Measurements from ENCODE around the gene PEPD. TPM values are rescaled to one million over a fixed set of nuclear protein-coding genes. Genes with fewer than 3 reads are reported as not detected.
A peak's percentile ranks its signal among the peaks of the same experiment; 100 is the strongest.

Gene PEPD
- total RNA-seq, 8 experiments from 2014 or later, result 15.1 to 113 (median 40.7) TPM

DNA sequence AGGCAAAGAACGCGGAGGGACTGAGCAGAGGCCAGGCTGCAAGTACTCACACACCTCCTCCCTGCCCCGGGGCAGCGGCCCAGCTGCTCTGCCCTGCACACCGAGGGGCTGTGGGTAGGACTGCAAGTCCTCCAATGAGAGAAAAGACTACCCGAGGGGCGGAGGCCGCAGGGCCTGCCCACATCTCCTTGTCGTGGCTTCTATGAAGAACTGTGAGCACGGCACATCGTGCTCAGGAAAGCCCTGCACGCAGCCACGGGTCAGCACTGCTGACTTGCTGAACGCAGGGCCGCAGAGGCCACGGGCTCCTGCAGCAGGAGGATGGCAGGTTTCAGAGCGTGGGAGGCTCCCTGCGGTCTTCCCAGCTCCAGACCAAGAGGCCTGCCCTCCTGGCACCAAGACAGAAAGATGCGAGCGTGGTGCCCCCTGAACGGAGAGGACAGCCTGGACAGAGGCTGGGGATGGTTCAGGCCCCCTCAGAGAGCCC, 110.6 kb downstream of the PEPD start:
- 8 to 92% (median 66%) methylated on average over 1 to 5 of the region's 21 CpGs; no CpG with 5 or more reads in 4 of the 10 experiments for WGBS, 10 experiments
- H3K27ac ChIP-seq, result no peak overlapping the region
- in situ Hi-C loops (cut with MboI; ENCODE audit: low pct_unique_long_range_greater_than_20kb in 2 of 9, low sequenced_read_pairs in 9 of 9, unreplicated experiment in 9 of 9), result loop anchor here in 4 of 9 experiments (10.0 to 25.0 kb wide), 2 partner anchors 174 to 176 kb away; partner anchors contain the start of gene SLC7A10 (in 3 of the 4)
- H3K4me1 ChIP-seq (replicated peaks in 1 of 2), result peaks cover 4 to 22% of the 10 kb centered on the region in 2 donors
- ATAC-seq (replicated peaks in 6 of 8), result peak in 3 of 8 experiments; percentile 3 to 84 (median 11)
- no peak overlapping the region for H3K4me3 ChIP-seq

DNA sequence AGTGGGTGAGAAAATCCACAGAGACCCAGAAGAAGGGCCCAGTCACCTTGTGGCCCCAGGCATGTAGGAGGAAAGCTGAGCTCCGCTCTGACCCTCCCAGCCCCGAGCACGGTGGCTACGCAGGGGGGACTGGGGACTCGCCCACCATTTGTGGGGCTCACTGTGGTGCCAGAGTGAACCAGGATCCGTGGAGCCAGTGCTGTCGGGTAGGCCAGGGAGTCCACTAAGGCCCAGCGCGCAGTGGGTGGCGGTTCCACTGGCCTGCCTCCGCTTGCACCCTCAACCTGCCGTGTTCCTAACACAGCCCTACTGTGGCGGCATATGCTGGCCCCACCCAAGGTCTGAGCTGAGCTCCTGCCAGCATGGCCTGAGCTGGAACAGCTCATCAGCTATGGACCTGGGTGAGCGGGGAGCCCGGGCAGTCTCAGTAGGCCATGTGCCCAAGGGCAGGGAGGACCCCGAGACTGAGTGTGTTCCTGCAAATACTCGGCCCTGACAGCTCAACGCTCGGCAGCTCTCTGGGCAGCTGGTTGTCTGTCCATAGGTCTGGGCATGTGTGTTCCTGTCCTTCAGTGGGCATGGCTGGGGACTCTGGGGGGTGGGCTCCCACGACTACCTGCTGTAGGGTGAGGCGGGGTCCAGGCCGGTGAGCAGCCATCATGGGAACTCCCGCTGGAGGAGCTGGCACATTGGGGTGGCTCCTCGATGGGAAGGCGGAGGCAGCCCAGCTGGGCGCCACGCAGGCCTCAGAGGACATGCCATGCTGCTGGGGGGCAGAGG, 111.5 kb downstream of the PEPD start:
- in situ Hi-C loops (cut with MboI; ENCODE audit: low pct_unique_long_range_greater_than_20kb in 2 of 9, low sequenced_read_pairs in 9 of 9, unreplicated experiment in 9 of 9), result loop anchor here in 8 of 9 experiments (10.0 to 25.0 kb wide), 3 partner anchors 165 to 175 kb away; partner anchors contain the start of gene SLC7A10 (in 3 of the 8)
- ATAC-seq (replicated peaks in 6 of 8), result peak in 3 of 8 experiments; percentile 5 to 12 (median 5)
- 20 to 100% (median 96%) methylated on average over 1 to 7 of the region's 27 CpGs; no CpG with 5 or more reads in 6 of the 10 experiments for WGBS, 10 experiments

DNA sequence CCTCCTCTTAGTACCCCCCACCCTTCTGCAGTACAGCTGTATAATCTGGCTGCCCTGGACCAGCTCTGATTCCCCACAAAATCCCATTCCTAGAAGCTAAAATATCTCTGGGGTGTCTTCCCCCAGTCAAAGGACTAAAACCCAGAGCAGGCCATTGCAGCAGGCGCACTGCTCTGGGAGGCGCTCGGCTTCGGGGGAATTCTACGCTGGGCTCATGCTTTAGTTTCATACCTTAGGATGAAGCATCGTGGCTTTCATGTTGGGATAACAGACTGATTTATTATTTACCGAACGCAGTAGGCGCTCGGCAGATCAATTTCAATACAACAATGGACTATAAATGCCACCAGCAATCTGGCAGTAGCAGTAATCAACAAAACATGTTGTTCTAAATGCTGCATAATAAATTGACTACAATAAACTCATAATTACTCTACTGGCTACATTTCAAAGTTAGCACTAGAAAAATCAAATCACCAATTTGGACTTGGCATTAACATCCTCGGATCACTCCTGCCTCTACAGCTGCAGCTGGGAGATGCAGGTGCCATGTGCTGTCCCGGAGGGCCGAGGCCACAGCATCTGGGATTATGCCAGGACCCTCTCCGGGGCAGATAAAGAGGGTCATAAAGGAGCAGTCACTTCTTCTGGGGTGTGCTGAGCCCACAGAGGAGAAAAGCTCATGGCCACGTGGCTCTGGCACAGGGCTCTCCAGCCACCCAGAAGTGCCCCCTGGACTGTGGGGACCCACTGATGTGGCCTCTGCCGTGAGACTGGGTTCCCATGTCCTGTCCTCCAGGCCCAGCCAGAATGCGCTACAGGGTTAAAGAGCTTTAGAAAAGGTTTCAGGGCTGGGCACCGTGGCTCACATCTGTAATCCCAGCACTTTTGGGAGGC, 112.8 kb downstream of the PEPD start:
- in situ Hi-C loops (cut with MboI; ENCODE audit: low pct_unique_long_range_greater_than_20kb in 2 of 9, low sequenced_read_pairs in 9 of 9, unreplicated experiment in 9 of 9), result loop anchor here in 7 of 9 experiments (10.0 to 25.0 kb wide), 3 partner anchors 164 to 174 kb away; partner anchors contain the start of gene SLC7A10 (in 3 of the 7)
- WGBS, 10 experiments, result 62 to 100% (median 89%) methylated on average over 1 to 10 of the region's 18 CpGs; no CpG with 5 or more reads in 1 of the 10 experiments
- peaks cover 3 to 15% of the 10 kb centered on the region in 2 donors for H3K4me1 ChIP-seq (replicated peaks in 1 of 2)
- ATAC-seq (replicated peaks in 6 of 8), result no peak
- no peak overlapping the region for H3K27ac ChIP-seq
- no peak overlapping the region for H3K4me3 ChIP-seq

More for the DNA sequence above, 111.5 kb downstream of the PEPD start:
- Histone ChIP-seq H3K4me1 (replicated peaks in 1 of 2) (peaks cover 3 to 19% of the 10 kb centered on the region in 2 donors), H3K27ac (no peak overlapping the region), H3K4me3 (no peak overlapping the region)

DNA sequence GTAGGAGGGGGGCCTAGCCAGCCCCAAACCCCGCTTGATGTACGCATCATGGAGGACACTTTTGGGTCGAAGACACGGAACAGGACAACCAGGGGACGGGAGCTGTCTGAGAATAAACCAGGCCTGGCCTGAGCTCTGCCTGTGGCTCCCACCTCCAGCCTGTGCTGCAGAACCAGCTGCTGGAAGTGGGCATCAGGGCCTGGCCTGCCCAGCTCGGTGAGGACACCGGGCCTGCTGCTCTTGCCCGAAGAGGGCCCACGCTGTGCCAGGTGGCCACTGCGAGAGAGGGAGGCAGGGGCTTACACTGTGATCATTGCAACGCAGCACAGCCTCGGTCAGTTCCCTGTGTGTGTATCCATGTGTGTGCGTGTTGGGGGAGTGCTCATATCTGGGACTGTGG, 113.5 kb downstream of the PEPD start:
- Histone ChIP-seq H3K4me3 (no peak overlapping the region), H3K27ac (no peak overlapping the region), H3K4me1 (replicated peaks in 1 of 2) (peaks cover 3 to 13% of the 10 kb centered on the region in 2 donors)
- 76 to 100% (median 81%) methylated on average over 2 to 8 of the region's 13 CpGs; no CpG with 5 or more reads in 6 of the 10 experiments for WGBS, 10 experiments
- no peak for ATAC-seq (replicated peaks in 6 of 8)
- in situ Hi-C loops (cut with MboI; ENCODE audit: low pct_unique_long_range_greater_than_20kb in 2 of 9, low sequenced_read_pairs in 9 of 9, unreplicated experiment in 9 of 9), result loop anchor here in 7 of 9 experiments (10.0 to 25.0 kb wide), 3 partner anchors 163 to 173 kb away; partner anchors contain the start of gene SLC7A10 (in 3 of the 7)

DNA sequence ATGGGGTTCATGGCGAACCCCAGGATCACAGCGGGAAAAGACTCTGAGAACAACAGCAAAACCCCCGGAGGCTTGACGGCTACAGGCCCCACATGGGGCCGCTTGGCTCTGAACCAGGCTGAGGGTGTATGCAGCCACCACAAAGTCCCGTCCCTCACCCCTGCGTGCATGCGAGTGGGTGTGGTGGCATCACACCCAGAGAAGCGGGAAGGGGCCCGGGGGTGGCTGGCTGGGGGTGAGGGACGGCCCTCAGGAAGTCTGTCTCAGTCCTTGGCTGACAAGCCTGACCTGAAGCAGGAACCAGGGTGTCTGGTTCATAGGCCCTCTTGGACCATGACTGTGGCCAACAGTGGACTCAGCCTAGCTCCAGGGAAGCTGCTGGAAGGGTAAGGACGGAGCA, 113.9 kb downstream of the PEPD start:
- Histone ChIP-seq H3K4me1 (replicated peaks in 1 of 2) (peaks cover 3 to 9% of the 10 kb centered on the region in 2 donors), H3K27ac (no peak overlapping the region), H3K4me3 (no peak overlapping the region)
- ATAC-seq (replicated peaks in 6 of 8), result peak in 3 of 8 experiments; percentile 29 to 73 (median 60)
- in situ Hi-C loops (cut with MboI; ENCODE audit: low pct_unique_long_range_greater_than_20kb in 2 of 9, low sequenced_read_pairs in 9 of 9, unreplicated experiment in 9 of 9), result loop anchor here in 7 of 9 experiments (10.0 to 25.0 kb wide), 3 partner anchors 163 to 173 kb away; partner anchors contain the start of gene SLC7A10 (in 3 of the 7)
- 10 to 93% (median 82%) methylated on average over 2 to 4 of the region's 12 CpGs; no CpG with 5 or more reads in 5 of the 10 experiments for WGBS, 10 experiments

DNA sequence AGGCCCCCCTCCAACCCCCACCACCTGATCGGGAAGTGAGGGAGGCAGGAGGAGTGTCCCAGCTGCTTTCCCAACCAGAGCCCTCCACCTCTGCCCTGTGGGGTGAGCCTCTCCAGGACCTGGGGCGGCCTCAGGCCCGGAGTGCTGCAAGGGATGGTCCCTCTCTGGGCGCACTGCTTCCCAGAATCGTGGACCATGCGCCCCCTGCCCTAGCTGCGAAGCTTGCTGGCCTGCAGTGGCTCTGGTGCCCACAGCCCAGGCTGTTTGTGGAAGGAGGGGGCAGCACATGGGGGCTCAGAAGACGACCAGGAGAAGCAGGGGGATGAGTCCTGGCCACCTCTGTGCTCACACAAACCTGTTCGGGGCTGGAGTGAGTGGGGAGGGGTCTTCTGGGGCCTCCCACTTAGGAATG, 114.4 kb downstream of the PEPD start:
- H3K4me1 ChIP-seq (replicated peaks in 1 of 2), result peaks cover 3 to 4% of the 10 kb centered on the region in 2 donors
- H3K4me3 ChIP-seq, result no peak overlapping the region
- 8 to 80% methylated on average over 1 to 4 of the region's 9 CpGs; no CpG with 5 or more reads in 8 of the 10 experiments for WGBS, 10 experiments
- ATAC-seq (replicated peaks in 6 of 8), result peak in 6 of 8 experiments; percentile 7 to 36 (median 10)
- in situ Hi-C loops (cut with MboI; ENCODE audit: low pct_unique_long_range_greater_than_20kb in 2 of 9, low sequenced_read_pairs in 9 of 9, unreplicated experiment in 9 of 9), result loop anchor here in 7 of 9 experiments (10.0 to 25.0 kb wide), 3 partner anchors 162 to 172 kb away; partner anchors contain the start of gene SLC7A10 (in 3 of the 7)
- no peak overlapping the region for H3K27ac ChIP-seq

DNA sequence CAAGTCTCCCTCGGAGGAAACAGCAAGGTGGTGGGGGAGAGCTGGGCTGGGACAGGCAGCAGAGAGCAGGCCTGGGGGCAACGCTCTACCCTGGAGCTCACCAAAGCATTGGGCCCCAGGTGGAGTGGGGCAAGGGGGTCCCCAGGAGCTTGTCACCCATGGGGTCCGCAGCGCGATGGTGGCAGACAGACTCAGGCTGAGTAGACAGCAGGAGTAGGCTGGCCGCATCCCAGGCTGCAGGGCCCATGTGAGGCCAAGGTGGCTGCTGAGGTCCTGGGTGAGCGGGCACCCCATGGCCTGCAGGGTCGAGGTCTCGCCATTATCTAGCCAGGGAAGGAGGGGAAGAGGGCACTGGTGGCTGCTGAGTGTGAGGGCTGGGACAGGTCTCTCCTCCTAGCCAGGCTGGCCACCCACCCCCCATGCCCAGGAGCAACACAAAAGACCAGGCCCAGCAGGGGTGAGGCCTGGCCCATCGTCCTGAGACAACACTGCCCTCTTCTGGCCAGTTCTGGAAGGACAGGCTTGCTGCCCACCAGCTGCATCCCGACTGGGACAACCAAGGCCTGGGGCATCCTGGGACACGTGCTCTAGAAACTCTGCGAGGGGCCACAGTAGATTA, 115.0 kb downstream of the PEPD start:
- Histone ChIP-seq H3K4me3 (no peak overlapping the region), H3K4me1 (replicated peaks in 1 of 2) (peaks cover 0 to 3% of the 10 kb centered on the region in 2 donors), H3K27ac (no peak overlapping the region)
- ATAC-seq (replicated peaks in 6 of 8), result peak; percentile 45 to 82 (median 80)
- in situ Hi-C loops (cut with MboI; ENCODE audit: low pct_unique_long_range_greater_than_20kb in 2 of 9, low sequenced_read_pairs in 9 of 9, unreplicated experiment in 9 of 9), result loop anchor here in 7 of 9 experiments (10.0 to 25.0 kb wide), 3 partner anchors 162 to 172 kb away; partner anchors contain the start of gene SLC7A10 (in 3 of the 7)
- 0 to 96% (median 80%) methylated on average over 1 to 4 of the region's 13 CpGs; no CpG with 5 or more reads in 5 of the 10 experiments for WGBS, 10 experiments

DNA sequence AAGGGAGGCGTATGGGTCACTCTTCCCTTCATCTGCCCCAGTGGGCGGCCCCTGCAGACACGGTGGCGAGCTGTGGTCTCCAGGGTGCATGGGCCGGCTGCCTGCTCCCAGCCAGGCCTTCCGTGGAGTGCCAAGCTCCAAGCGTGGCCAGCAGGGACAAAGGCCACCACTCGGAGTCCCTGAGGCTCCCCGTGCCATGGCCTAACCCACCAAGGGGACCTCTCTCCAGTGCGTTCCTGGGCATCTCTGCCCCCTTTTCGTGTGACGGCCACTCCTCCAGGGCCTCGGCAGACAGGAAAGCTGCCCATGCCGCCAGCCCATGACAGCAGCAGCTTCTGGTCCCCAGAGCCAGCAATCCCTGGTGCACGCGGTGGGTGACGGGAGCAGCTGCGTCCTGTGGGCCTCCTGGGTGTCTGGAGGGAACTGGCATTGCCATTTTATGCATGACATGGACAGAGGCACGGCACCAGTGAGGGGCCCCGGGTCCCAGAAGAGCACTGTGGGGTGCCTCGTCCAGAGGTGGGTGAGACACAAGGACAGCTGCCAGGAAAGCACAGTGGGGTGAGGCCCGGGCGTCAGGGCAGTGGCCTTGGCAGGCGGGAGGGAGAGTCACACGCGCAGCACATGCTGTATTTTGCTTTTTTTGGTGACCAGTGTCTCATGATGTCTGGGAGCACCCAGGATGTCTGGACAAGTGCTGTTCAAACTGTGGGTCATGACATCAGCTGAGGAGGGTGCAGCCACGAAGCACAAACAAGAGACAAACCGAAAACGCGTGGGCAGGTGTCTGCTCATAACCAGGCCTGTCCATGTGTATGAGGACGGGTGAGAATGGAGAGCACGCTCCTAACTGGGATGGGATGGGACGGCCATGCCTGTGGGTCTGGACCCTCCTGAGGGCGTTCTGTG, 115.8 kb downstream of the PEPD start:
- no peak overlapping the region for H3K4me3 ChIP-seq
- peaks cover 0 to 3% of the 10 kb centered on the region in 2 donors for H3K4me1 ChIP-seq (replicated peaks in 1 of 2)
- no peak overlapping the region for H3K27ac ChIP-seq
- no peak for ATAC-seq (replicated peaks in 6 of 8)
- in situ Hi-C loops (cut with MboI; ENCODE audit: low pct_unique_long_range_greater_than_20kb in 2 of 9, low sequenced_read_pairs in 9 of 9, unreplicated experiment in 9 of 9), result loop anchor here in 7 of 9 experiments (10.0 to 25.0 kb wide), 3 partner anchors 161 to 171 kb away; partner anchors contain the start of gene SLC7A10 (in 3 of the 7)
- 80 to 100% (median 85%) methylated on average over 1 to 6 of the region's 34 CpGs; no CpG with 5 or more reads in 3 of the 10 experiments for WGBS, 10 experiments

DNA sequence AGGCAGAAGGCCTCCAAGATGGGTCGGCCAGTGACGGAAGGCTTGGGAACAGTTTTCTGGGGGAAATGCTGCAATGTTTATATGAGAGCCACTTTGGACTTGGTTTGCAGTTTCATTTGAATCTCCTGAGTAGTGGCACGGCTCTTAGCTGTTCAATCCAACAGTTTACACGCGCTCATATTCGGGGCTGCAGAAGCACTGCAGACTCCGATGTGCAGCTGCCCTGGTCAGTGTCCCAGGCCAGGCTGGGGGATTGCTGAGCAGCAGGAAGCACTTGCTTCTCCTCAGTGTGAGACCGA, 116.4 kb downstream of the PEPD start:
- 58 to 100% (median 92%) methylated on average over 3 to 5 of the region's 8 CpGs; no CpG with 5 or more reads in 5 of the 10 experiments for WGBS, 10 experiments
- in situ Hi-C loops (cut with MboI; ENCODE audit: low pct_unique_long_range_greater_than_20kb in 2 of 9, low sequenced_read_pairs in 9 of 9, unreplicated experiment in 9 of 9), result loop anchor here in 7 of 9 experiments (10.0 to 25.0 kb wide), 3 partner anchors 160 to 170 kb away; partner anchors contain the start of gene SLC7A10 (in 3 of the 7)
- Histone ChIP-seq H3K4me1 (replicated peaks in 1 of 2) (peaks cover 0 to 3% of the 10 kb centered on the region in 2 donors), H3K27ac (no peak overlapping the region), H3K4me3 (no peak overlapping the region)
- ATAC-seq (replicated peaks in 6 of 8), result no peak

DNA sequence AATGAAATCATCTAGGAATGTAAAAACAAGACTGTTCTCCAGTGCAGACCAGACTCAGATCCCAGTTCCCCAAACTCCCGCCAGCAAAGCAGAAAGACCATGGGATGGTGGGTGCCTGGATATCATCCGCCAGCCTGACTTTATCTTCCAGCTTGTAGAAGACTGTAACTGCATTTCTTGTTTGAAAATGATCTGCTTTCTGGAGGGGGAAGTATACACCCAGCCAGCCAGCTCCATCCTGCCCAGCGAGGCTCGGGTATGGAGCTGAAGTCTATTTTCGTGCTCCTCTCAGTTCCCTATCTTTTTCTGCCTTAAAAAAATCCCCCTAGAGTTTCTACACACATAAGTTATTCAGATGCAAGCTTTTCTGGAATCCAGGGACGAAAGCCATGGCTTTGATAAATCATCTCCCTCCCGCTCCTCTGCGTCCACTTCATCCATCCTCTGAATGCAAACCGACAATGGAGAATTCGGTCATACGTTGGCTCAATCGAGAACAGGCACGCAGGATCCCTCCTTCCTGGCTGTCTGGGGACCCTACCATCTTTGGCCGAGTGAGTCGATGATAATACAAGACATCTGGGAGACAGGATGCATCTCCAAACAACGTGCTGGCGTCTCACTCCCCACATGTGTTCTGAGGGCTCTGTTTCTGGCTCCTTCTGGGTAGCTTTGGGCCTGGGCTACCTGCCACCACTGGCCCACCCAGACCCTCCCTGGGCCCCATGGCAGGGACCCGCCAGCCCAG, 116.9 kb downstream of the PEPD start:
- Histone ChIP-seq H3K4me3 (no peak overlapping the region), H3K4me1 (replicated peaks in 1 of 2) (peaks cover 0 to 3% of the 10 kb centered on the region in 2 donors), H3K27ac (no peak overlapping the region)
- ATAC-seq (replicated peaks in 6 of 8), result no peak
- in situ Hi-C loops (cut with MboI; ENCODE audit: low pct_unique_long_range_greater_than_20kb in 2 of 9, low sequenced_read_pairs in 9 of 9, unreplicated experiment in 9 of 9), result loop anchor here in 7 of 9 experiments (10.0 to 25.0 kb wide), 3 partner anchors 160 to 170 kb away; partner anchors contain the start of gene SLC7A10 (in 3 of the 7)
- 30 to 89% (median 81%) methylated on average over 2 to 15 of the region's 18 CpGs; no CpG with 5 or more reads in 2 of the 10 experiments for WGBS, 10 experiments

All from motor neuron (in vitro differentiated cells).